ENCODE measurements around the gene ACTN2. TPM values are rescaled to one million over a fixed set of nuclear protein-coding genes. Genes with fewer than 3 reads are reported as not detected.

ACTN2 gene
- total RNA-seq, 1 experiment from 2014 or later = 0.49 TPM

GRCh38 chr1:236753964-236754363 lies 67.7 kb downstream of the ACTN2 start:
- no peaks in the 10 kb centered on the region for H3K4me1 ChIP-seq (ENCODE audit: control insufficient read depth, insufficient read depth, low read length)
- ATAC-seq = no peak
- ChIA-PET POLR2A (no interaction called here), CTCF (interaction anchor here (0.7 kb wide), 2 partner anchors 40 to 54 kb away, joined by 4 read pairs; no protein-coding TSS in a partner anchor)
- no peak for TF ChIP-seq CTCF (IDR thresholded peaks at IDR 0.05)
- TF ChIP-seq POLR2AphosphoS5 (IDR thresholded peaks at IDR 0.05; ENCODE audit: low read depth, low read length) = no peak
- TF ChIP-seq REST (IDR thresholded peaks at IDR 0.05; ENCODE audit: insufficient read depth in 1 of 2, low read depth in 2 of 2, low read length in 1 of 2) = no peak
- no peak for TF ChIP-seq SIN3A (IDR thresholded peaks at IDR 0.05; ENCODE audit: borderline replicate concordance, insufficient read depth, low read depth, low read length)
- TF ChIP-seq TCF7L2 (IDR thresholded peaks at IDR 0.05; ENCODE audit: low read depth, low read length) = no peak
- BruUV-seq (replicated peaks) = no TSS peak
- no peak for DNase-seq (ENCODE audit: low read depth, low spot score)
- no peaks in the 10 kb centered on the region for H3K27me3 ChIP-seq (ENCODE audit: control insufficient read depth, insufficient read depth, low read length)
- in situ Hi-C loops (cut with HindIII; ENCODE audit: low pct_unique_long_range_greater_than_20kb, low sequenced_read_pairs) (no loop called here), intact Hi-C loops (cut with micrococcal nuclease; ENCODE audit: unreplicated experiment) (loop anchor here (2.0 to 5.0 kb wide), 2 partner anchors 115 to 633 kb away; no protein-coding TSS in a partner anchor)
- no peak overlapping the region for H3K4me3 ChIP-seq (ENCODE audit: low read depth in 2 of 2, low read length in 2 of 2)
- H3K9me3 ChIP-seq (ENCODE audit: control insufficient read depth, insufficient read depth, low read depth, low read length) = no peaks in the 10 kb centered on the region
- no peak overlapping the region for H3K27ac ChIP-seq (ENCODE audit: low read length)
- no peaks in the 10 kb centered on the region for H3K36me3 ChIP-seq (ENCODE audit: control insufficient read depth, insufficient read depth, low read length)

GRCh38 chr1:236754525-236755210 lies 68.4 kb downstream of the ACTN2 start:
- Histone ChIP-seq H3K36me3 (ENCODE audit: control insufficient read depth, insufficient read depth, low read length) (no peaks in the 10 kb centered on the region), H3K27ac (ENCODE audit: low read length) (no peak overlapping the region), H3K9me3 (ENCODE audit: control insufficient read depth, insufficient read depth, low read depth, low read length) (no peaks in the 10 kb centered on the region), H3K27me3 (ENCODE audit: control insufficient read depth, insufficient read depth, low read length) (no peaks in the 10 kb centered on the region), H3K4me3 (ENCODE audit: low read depth in 2 of 2, low read length in 2 of 2) (no peak overlapping the region), H3K4me1 (ENCODE audit: control insufficient read depth, insufficient read depth, low read length) (no peaks in the 10 kb centered on the region)
- ChIA-PET CTCF (no interaction called here), POLR2A (no interaction called here)
- in situ Hi-C loops (cut with HindIII; ENCODE audit: low pct_unique_long_range_greater_than_20kb, low sequenced_read_pairs) (no loop called here), intact Hi-C loops (cut with micrococcal nuclease; ENCODE audit: unreplicated experiment) (loop anchor here (5.0 kb wide), 1 partner anchor 633 kb away; no protein-coding TSS in a partner anchor)
- DNase-seq (ENCODE audit: low read depth, low spot score) = no peak
- no peak; the same call in 1 of the 2 replicates for ATAC-seq
- no TSS peak for BruUV-seq (replicated peaks)
- TF ChIP-seq CTCF (IDR thresholded peaks at IDR 0.05) (no peak), SIN3A (IDR thresholded peaks at IDR 0.05; ENCODE audit: borderline replicate concordance, insufficient read depth, low read depth, low read length) (no peak), REST (IDR thresholded peaks at IDR 0.05; ENCODE audit: insufficient read depth in 1 of 2, low read depth in 2 of 2, low read length in 1 of 2) (no peak), TCF7L2 (IDR thresholded peaks at IDR 0.05; ENCODE audit: low read depth, low read length) (no peak), POLR2AphosphoS5 (IDR thresholded peaks at IDR 0.05; ENCODE audit: low read depth, low read length) (no peak)
